OCI-LY3 (cell line): Measurements from ENCODE around the gene KAZN.

Experiments
- H2AFZ ChIP-seq: fragments of 200-600, 300-600 bp; shearing (Covaris generic); 2 replicates; pipeline ENCODE4 v1.6.0; 2014; ENCODE audit warnings: antibody characterized with exemption, low read depth, low read length
- H3K27ac ChIP-seq: fragments of 200-600, 300-600 bp; sonication (generic); 2 replicates; pipeline ENCODE4 v1.5.1; 2014; ENCODE audit warnings: mild to moderate bottlenecking, low read length, moderate library complexity, mixed read lengths
- H3K27me3 ChIP-seq: fragments of 200-600, 300-600 bp; sonication (generic); 2 replicates; pipeline ENCODE4 v1.6.1; 2014; ENCODE audit warnings: low read depth, low read length, mixed read lengths
- H3K36me3 ChIP-seq: fragments of 200-600, 300-600 bp; sonication (generic); replicated peaks from 2 replicates; pipeline ENCODE3; 2014; ENCODE audit warnings: low read depth, low read length, mixed read lengths
- H3K4me1 ChIP-seq: fragments of 300-600, 200-600 bp; sonication (generic); 2 replicates; pipeline ENCODE4 v1.6.1; 2014; ENCODE audit warnings: low read length, mixed read lengths
- H3K4me2 ChIP-seq: fragments of 200-600, 300-600 bp; sonication (generic); 2 replicates; pipeline ENCODE4 v1.6.1; 2014; ENCODE audit warnings: low read length, mixed read lengths
- H3K4me3 ChIP-seq: fragments of 300-600, 200-600 bp; sonication (generic); 2 replicates; pipeline ENCODE4 v1.5.1; 2014; ENCODE audit warnings: antibody characterized with exemption, mild to moderate bottlenecking, low read length, moderate library complexity
- H3K79me2 ChIP-seq: fragments of 300-600, 200-600 bp; shearing (Covaris generic); 2 replicates; pipeline ENCODE4 v1.6.1; 2014; ENCODE audit warnings: mild to moderate bottlenecking, low read length, mixed read lengths
- H3K9ac ChIP-seq: fragments of 300-600, 200-600 bp; shearing (Covaris generic); 2 replicates; pipeline ENCODE4 v1.6.0; 2014; ENCODE audit warnings: mild to moderate bottlenecking, low read length, moderate library complexity
- H3K9me3 ChIP-seq: fragments of 200-600, 300-600 bp; shearing (Covaris generic); 2 replicates; pipeline ENCODE4 v1.6.1; 2014; ENCODE audit warnings: low read length, mixed read lengths; ENCODE audit not compliant: insufficient read depth
- H4K20me1 ChIP-seq: fragments of 200-600, 300-600 bp; sonication (generic); 2 replicates; pipeline ENCODE4 v1.6.1; 2016; ENCODE audit warnings: low read length, mixed read lengths; ENCODE audit not compliant: insufficient read depth
- CTCF ChIP-seq: fragments of 200-600, 300-600 bp; sonication (generic); IDR thresholded peaks from 2 replicates; pipeline ENCODE4 v1.5.1; 2014; ENCODE audit warnings: antibody characterized with exemption, low read length, low read depth
- EZH2phosphoT487 ChIP-seq: fragments of 200-600 bp; shearing (Covaris generic); IDR thresholded peaks from 2 replicates; pipeline ENCODE4 v1.6.1; 2018; ENCODE audit warnings: antibody characterized with exemption, mixed run types, low read depth

The KAZN gene

DNA sequence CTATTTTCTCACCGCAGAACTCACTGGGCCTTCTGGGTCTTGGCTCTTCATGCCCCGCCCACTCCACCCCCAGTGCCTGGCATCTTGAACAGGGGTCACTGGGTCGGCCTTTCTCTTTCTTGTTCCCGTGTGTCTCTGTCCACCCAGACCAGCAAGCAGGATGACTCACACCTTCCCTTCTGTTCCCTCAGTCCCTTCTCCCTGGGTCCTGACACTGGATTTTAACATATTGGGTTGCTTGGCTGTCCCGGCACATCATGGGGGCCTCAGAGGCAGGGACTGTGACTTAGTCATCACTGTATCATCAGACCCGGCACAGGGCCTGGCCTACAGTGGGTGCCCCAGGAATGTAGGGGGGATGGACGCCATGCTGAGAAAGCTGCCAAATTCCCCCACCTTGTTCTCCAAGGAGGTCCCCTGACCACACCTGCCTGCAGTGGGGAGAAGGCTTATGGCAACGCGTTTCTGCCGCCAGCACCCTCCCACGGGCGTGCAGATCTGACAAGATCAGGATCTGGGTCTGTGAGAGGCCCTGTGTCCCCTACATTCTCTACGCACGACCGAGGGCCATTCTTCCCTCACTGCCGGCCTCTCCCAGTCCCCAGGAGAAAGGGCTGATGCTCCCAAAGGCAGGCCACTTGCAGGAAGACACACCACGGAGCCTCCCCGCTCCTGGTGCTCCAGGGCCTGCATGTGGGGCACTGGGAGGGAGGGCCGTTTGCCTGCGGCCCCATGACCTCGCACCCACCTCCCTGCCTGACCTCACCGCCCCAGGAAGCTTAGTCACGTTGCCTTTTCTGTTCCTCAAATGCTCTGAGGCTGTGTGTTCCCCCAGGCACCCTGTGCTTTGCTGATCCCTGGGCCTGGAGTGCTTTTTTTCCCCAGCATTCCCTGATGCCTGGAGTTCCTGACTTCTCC, 397.9 kb downstream of the KAZN start:
- H3K79me2 ChIP-seq = no peaks in the 10 kb centered on the region
- no peak overlapping the region for H2AFZ ChIP-seq
- H3K9ac ChIP-seq = no peak overlapping the region
- no peaks in the 10 kb centered on the region for H3K4me1 ChIP-seq
- H4K20me1 ChIP-seq = no peaks in the 10 kb centered on the region
- H3K9me3 ChIP-seq = no peaks in the 10 kb centered on the region
- H3K4me3 ChIP-seq = no peak overlapping the region
- H3K27me3 ChIP-seq = no peaks in the 10 kb centered on the region
- H3K36me3 ChIP-seq = no peaks in the 10 kb centered on the region
- TF ChIP-seq EZH2phosphoT487 (no peak), CTCF (no peak)
- H3K4me2 ChIP-seq = no peak overlapping the region
- H3K27ac ChIP-seq = no peak overlapping the region

DNA sequence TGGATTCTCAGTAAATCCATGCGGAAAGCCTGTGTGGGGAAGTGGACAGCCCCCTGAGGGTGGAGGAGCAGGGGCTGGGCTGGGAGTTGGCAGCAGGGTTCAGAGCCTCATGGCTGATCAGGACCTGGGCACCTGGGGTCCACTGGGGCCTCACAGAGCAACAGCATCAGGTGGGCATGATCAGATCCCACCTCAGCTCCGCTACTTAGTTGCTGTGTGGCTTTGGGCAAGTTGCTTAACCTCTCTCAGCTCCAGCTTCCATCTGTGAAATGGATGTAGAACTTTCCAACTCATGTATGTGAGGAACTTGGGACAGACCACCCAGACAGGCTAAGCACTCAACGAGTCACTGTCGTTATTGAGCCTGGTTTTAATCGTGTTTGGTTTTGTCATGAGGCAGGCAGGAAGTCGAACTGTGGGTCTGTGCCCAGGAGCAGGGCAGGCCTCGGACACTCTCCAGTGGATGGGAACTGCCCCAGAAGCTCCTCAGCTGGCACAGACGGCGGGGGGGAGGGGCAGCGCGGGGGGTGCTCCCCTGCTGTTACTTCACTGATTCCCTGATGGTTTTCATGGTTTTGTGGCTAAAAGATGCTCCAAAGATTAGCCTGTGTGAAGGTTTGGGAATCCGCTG, 399.3 kb downstream of the KAZN start:
- no peaks in the 10 kb centered on the region for H3K27me3 ChIP-seq
- no peak overlapping the region for H3K4me3 ChIP-seq
- H3K79me2 ChIP-seq = no peaks in the 10 kb centered on the region
- no peak overlapping the region for H3K27ac ChIP-seq
- no peak overlapping the region for H3K4me2 ChIP-seq
- no peaks in the 10 kb centered on the region for H3K9me3 ChIP-seq
- no peak overlapping the region for H2AFZ ChIP-seq
- H4K20me1 ChIP-seq = no peaks in the 10 kb centered on the region
- no peaks in the 10 kb centered on the region for H3K4me1 ChIP-seq
- H3K9ac ChIP-seq = no peak overlapping the region
- no peak for TF ChIP-seq EZH2phosphoT487
- TF ChIP-seq CTCF = no peak
- no peaks in the 10 kb centered on the region for H3K36me3 ChIP-seq

DNA sequence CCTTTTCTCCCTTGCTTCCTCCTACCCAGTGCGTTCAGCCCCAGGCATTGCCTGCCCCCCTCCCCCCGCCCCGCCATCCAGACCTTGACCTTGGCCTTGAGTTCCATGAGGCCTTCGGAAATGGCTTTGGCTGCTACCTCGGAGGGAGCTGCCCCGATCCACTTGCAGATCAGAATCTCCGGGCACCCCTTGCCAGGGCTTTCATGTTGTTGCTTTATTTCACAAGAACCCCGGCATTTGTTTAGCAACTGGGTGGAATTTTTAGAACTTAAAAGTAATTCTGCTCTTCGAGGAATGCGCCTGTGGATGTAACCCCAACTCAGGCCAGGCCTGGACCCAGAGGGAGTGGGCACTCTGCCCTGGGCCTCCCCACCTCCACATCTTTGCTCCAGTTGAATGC, 401.0 kb downstream of the KAZN start:
- no peak overlapping the region for H3K4me2 ChIP-seq
- TF ChIP-seq CTCF (no peak), EZH2phosphoT487 (no peak)
- no peak overlapping the region for H3K9ac ChIP-seq
- no peak overlapping the region for H2AFZ ChIP-seq
- peaks cover 3% of the 10 kb centered on the region; the same call in 1 of the 2 replicates for H3K27me3 ChIP-seq
- no peak overlapping the region for H3K27ac ChIP-seq
- no peaks in the 10 kb centered on the region for H3K4me1 ChIP-seq
- H4K20me1 ChIP-seq = no peaks in the 10 kb centered on the region
- H3K79me2 ChIP-seq = no peaks in the 10 kb centered on the region
- no peaks in the 10 kb centered on the region for H3K9me3 ChIP-seq
- no peak overlapping the region for H3K4me3 ChIP-seq
- no peaks in the 10 kb centered on the region for H3K36me3 ChIP-seq

DNA sequence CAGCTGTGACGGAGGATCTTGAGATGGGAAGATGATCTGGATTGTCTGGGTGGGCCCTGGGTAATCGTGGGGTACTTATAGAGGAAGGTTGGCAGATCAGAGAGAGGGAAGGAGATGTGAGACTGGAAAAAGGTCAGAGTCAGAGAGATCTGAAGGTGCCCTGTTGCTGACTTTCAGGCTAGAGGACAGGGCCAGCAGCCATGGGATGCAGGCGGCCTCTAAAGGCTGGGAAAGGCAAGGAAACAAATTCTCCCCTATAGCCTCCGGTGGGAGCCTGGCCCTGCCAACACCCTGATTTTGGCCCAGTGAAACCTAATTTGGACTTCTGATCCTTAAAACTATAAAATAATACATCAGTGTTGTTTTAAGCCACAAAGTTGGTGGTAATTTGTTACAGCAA, 401.5 kb downstream of the KAZN start:
- Histone ChIP-seq H3K4me3 (no peak overlapping the region), H3K9ac (no peak overlapping the region), H3K4me1 (no peaks in the 10 kb centered on the region), H2AFZ (no peak overlapping the region), H3K27me3 (peaks cover 3% of the 10 kb centered on the region; the same call in 1 of the 2 replicates), H3K79me2 (no peaks in the 10 kb centered on the region), H3K27ac (no peak overlapping the region), H3K4me2 (no peak overlapping the region), H3K9me3 (no peaks in the 10 kb centered on the region), H4K20me1 (no peaks in the 10 kb centered on the region), H3K36me3 (no peaks in the 10 kb centered on the region)
- no peak for TF ChIP-seq CTCF
- no peak for TF ChIP-seq EZH2phosphoT487
